DOHH2 (cell line): ENCODE results near the gene C4BPA.

ENCODE experiments used
- CTCF ChIP-seq: fragments of 200-600 bp; sonication (generic); IDR thresholded peaks from one replicate; pipeline ENCODE4 v1.5.1; 2014; ENCODE audit warnings: antibody characterized with exemption, mild to moderate bottlenecking, low read depth, low read length; ENCODE audit not compliant: poor library complexity, severe bottlenecking
- EZH2phosphoT487 ChIP-seq: fragments of 200-600 bp; sonication (generic); IDR thresholded peaks from 2 replicates; pipeline ENCODE4 v1.6.1; 2017; ENCODE audit warnings: borderline replicate concordance, mild to moderate bottlenecking, antibody characterized with exemption, low read length, moderate library complexity, mixed read lengths

- no peak for TF ChIP-seq CTCF
- TF ChIP-seq EZH2phosphoT487 = no peak
These were observed 8.7 kb downstream of the C4BPA start for GRCh38 chr1:207112616-207113296.
